G401 (cell line): Measurements from ENCODE around the gene ZBTB8A. TPM values are rescaled to one million over a fixed set of nuclear protein-coding genes. Genes with fewer than 3 reads are reported as not detected.
"Not testable (repeated sequence)": the region's sequence is repeated elsewhere in the genome, so short reads cannot be mapped to it uniquely, and the experiment has no call there.

Experiments
- DNase-seq: peaks from one replicate; pipeline ENCODE4 v3.0.0-alpha.2; 2015; ENCODE audit warnings: low spot score
- in situ Hi-C: cut with HindIII; loops from 2 replicates; pipeline ENCODE4 v1.10.0; 2016; ENCODE audit warnings: low sequenced_read_pairs, mixed read lengths
- total RNA-seq: library from RNA; depleted of rRNA; stranded (reverse); fragments of >200 nt; shearing (Covaris generic); gene quantifications from 2 replicates; pipeline ENCODE4 v1.2.3, GENCODE V29; 2014

The ZBTB8A gene
- total RNA-seq, 1 experiment from 2014 or later = 12.0 TPM

DNA sequence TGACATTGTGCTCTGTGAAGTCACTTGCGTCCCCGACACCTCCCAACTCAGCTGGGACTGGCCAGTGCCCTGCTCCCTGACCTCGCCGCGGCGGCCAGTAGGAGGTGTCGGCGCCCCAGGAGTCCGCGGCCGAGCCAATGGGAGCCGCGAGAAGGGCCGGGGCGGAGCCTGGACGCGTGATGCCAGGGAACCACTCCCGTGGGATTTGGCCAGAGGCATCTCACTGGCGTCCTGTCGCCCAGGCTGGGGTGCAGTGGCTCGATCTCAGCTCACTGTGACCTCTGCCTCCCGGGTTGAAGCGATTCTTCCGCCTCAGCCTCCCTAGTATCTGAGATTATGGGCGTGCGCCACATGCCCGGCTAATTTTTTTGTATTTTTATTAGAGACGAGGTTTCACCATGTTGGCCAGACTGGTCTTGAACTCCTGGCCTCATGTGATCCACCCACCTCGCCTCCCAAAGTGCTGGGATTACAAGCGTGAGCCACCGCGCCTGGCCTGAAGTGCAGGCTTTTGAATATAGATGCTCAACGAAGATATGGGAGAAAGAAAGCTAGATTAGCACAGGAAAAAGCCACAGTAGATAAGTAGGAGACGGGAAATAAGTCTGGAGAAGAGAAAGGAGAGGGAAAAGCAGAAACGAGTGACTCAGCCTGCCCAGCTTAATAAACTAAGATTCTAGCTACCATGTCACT lies 73.1 kb downstream of the ZBTB8A start:
- in situ Hi-C loops = no loop called here

DNA sequence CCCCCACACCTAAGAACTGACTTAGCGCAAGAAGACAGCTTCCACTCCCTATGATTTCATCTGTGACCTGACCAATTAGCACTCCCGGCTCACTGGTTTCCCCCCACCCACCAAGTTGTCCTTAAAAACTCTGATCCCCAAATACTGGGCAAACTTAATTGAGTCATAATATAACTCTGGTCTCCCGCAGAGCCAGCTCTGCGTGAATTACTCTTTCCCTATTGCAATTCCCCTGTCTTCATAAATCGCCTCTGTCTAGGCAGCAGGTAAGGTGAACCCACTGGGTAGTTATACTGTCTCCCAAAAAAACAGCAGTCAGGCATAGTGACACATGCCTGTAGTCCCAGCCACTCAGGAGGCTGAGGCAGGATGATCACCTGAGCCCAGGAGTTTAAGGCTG lies 74.2 kb downstream of the ZBTB8A start:
- DNase-seq = no peak
- in situ Hi-C loops = no loop called here

More for the DNA sequence above, 73.1 kb downstream of the ZBTB8A start:
- peak; percentile 81 for DNase-seq

DNA sequence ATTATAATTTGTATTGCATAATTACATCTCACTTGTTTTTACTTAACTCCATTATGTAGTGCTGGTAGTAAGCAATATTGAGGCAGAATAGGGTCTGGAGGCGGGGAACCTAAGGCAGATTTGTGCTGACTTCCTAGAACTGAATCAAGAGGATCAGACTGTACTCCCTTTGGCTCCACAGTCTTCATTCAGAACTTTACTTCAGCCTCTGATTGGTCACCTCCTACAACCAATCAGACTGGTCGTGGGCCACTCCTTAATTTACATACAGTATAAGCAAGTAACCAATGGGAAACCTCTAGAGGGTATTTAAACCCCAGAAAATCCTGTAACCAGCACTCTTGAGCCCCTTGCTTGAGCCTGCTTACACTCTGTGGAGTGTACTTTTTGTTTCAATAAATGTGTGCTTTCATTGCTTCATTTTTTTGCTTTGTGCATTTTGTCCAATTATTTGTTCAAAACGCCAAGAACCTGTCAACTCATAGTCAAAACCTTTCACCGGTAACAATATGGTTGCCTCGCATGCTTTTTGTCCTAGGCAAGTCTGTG lies 79.5 kb downstream of the ZBTB8A start:
- DNase-seq = peak; percentile 16

DNA sequence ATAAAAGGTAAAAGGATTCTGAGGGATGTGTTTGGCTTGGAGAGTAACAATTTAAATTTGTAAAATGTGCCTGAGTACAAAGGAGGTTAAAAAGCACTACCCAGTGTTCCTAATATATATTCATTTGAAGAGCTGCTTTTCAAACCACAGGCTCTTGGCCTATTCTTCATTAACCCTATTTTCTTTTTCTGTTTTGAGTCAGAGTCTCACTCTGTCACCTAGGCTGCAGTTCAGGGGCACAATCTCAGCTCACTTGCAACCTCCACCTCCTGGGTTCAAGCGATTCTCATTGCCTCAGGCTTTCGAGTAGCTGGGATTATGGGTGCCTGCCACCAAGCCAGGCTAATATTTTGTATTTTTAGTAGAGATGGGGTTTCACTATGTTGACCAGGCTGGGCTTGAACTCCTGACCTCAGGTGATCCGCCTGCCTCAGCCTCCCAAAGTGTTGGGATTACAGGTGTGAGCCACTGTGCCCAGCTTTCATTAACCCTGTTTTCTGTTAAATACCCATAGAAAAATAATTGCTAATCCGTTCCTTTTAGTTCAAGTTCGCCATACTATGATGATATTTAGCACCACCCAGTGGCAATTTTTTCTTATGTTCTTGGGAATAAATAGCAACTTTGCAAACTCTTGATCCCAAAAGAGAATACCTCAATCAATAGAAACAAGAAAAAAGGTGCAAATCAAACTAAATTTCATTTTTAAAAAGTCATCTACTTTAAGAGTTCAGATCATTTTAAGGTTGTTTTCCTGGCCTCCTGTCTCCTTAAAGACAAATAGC lies 80.7 kb downstream of the ZBTB8A start:
- in situ Hi-C loops = no loop called here
- DNase-seq = peak; percentile 19

More for the DNA sequence above, 79.5 kb downstream of the ZBTB8A start:
- in situ Hi-C loops = no loop called here

DNA sequence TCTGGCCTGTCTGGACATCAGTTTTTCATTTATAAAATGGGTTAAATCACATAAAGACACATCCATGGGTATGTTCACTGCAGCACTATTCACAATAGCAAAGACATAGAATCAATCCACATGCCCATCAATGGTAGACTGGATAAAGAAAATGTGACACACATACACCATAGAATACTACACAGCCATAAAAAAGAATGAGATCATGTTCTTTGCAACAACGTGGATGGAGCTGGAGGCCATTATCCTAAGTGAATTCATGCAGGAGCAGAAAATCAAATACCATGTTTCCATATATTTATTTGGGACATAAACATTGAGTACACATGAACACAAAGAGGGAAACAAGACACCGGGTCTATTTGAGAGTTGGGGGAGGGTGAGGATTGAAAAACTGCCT lies 83.0 kb downstream of the ZBTB8A start:
- in situ Hi-C loops = no loop called here
- no peak for DNase-seq

DNA sequence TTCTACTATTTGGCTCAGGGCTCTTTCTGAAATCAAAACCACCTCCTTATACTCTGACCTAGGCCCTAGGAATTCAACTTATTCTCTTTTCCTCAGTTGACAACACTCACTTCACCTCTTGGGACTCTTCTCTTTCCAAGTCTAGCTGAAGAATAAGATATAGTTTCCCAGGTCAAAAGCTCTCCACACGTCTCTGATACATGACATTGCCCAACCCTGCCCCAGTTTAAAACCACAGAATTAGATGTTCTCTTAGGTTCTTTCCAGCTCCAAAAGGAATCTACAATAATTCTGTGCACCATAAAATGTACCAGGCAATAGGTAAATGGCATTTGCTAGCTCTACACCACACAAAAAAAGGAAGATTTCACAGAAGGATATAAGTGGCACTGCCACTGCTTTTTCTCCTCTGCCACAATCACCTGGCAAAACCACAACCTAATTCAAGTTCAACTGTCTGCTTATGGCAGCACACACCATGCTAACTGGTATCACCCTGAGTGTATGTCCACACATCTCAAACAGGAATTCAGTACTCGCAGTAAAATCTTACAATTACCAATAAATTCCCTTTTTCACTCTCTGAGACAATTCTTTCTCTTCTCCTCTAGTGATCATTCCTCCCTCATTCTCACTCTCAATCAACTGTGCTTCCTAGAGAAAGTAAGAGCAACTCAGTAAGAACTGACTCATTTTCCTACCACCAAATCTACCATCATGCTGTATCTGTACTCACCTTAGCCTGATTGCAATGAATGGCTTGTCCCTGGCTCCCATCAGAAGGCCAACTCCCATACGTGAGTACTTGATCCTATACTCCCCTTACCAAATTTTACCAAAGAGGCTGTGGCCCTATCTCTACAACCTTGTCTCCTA lies 83.8 kb downstream of the ZBTB8A start:
- in situ Hi-C loops = no loop called here
- no peak for DNase-seq

DNA sequence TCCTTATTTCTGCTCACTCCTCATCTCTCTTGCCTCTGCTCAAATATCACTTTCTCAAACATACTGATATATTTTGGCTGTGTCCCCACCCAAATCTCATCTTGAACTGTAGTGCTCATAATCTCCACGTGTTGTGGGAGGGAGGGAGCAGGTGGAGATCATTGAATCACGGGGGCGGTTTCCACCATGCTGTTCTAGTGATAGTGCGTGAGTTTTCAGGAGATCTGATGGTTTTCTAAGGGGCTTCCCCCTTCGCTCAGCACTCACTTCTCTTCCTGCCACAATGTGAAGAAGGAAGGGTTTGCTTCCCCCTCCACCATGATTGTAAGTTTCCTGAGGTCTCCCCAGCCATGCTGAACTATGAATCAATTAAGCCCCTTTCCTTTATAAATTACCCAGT lies 84.5 kb downstream of the ZBTB8A start:
- in situ Hi-C loops = no loop called here

DNA sequence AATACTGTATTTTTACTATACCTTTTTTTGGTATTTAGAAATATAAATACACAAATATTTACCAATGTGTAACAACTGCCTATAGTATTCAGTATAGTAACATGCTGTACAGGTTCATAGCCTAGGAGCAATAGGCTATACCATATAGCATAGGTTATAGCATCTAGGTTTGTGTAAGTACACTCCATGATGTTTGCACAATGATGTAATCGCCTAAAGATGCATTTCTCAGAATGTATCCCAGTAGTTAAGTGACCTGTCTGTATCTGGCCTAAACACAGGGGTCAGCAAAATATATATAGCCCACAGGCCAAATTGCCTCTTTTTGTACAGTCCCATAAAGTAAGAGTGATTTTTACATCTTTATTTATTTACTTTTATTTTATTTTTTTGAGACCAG lies 86.9 kb downstream of the ZBTB8A start:
- no peak for DNase-seq
- in situ Hi-C loops = no loop called here

More for the DNA sequence above, 84.5 kb downstream of the ZBTB8A start:
- DNase-seq = no peak

DNA sequence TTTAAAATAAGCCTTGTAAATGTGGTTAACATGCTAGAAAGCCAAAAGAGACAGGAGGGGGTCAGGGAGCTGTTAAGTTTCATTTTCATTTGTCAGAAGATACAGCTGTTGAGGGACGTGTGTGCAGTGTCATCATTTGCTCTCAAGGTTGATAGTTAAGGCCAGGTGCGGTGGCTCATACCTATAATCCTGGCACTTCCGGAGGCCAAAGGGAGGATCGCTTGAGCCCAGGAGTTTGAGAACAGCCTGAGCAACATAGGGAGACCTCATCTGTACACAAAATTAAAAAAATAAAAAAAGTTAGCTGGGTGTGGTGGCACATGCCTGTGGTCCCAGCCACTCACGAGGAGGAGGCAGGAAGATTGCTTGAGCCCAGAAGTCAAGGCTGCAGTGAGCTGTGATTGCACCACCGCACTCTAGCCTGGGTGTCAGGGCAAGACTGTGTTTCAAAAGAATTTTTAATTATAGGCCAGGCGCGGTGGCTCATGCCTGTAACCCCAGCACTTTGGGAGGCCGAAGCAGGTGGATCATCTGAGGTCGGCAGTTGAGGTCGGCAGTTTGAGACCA lies 88.5 kb downstream of the ZBTB8A start:
- in situ Hi-C loops = no loop called here
- no peak for DNase-seq

DNA sequence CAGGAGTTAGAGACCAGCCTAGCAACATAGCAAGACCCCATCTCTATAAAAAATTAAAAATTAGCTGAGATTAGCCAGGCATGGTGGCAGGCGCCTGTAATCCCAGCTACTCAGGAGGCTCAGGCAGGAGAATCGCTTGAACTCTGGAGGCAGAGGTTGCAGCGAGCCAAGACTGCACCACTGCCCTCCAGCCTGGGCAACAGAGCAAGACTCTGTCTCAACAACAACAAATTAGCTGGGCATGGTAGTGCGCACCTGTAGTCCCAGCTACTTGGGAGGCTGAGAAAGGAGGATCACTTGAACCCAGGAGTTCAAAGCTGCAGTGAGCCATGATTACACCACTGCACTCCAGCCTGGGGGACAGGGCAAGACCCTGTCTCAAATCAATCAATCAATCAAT lies 90.9 kb downstream of the ZBTB8A start:
- in situ Hi-C loops, DNase-seq: not testable (repeated sequence)

DNA sequence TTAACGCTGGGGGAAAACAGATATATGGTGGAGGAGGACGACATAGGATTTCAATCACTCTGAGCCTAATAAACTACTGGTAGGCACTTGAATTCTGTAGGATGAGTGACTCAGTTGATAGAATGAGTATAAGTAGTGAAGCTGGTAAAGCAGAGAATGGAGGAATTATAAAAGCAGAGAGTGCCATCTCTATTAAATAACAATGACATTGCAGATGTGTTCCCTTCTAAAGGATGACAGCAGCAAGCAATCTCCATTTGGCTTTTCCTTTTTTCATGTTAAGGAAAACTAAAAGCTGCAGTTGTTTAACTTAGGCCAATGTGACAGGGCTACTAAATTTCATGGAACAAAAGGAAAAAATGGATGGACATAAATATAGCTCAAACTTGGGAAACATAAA lies 93.6 kb downstream of the ZBTB8A start:
- in situ Hi-C loops = no loop called here
- no peak for DNase-seq

DNA sequence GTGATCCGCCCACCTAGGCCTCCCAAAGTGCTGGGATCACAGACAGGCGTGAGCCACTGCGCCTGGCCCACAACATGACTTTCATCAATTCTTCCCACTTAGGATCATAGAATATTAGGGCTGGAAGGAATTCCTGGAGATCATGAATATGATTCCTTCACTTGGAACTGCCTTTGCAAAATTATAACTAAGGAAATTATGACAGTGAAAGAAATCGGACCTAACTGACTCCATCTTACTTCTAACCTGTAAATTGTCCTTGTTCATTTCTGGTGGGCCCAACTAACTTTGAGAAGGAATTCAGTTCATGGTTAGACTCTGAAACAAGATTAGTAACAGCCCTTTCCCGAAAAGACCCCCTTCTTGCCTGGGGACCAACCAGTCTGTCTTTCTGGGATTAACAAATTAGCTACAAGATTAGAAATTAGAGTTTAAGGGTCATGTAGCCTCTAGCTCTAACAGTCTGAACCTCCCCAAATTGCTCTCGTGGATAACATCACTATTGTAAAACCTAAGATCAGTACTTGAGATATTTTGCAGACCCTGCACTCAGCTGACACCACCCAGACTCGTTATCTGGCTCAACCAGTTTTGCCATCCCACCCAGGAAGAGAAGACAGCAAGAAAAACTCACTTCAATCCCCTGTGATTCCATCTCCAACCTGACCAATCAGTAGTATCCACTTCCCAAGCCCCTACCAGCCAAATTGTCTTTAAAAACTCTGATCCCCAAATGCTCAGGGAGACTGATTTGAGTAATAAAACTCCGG lies 96.5 kb downstream of the ZBTB8A start:
- no peak for DNase-seq
- in situ Hi-C loops = no loop called here

DNA sequence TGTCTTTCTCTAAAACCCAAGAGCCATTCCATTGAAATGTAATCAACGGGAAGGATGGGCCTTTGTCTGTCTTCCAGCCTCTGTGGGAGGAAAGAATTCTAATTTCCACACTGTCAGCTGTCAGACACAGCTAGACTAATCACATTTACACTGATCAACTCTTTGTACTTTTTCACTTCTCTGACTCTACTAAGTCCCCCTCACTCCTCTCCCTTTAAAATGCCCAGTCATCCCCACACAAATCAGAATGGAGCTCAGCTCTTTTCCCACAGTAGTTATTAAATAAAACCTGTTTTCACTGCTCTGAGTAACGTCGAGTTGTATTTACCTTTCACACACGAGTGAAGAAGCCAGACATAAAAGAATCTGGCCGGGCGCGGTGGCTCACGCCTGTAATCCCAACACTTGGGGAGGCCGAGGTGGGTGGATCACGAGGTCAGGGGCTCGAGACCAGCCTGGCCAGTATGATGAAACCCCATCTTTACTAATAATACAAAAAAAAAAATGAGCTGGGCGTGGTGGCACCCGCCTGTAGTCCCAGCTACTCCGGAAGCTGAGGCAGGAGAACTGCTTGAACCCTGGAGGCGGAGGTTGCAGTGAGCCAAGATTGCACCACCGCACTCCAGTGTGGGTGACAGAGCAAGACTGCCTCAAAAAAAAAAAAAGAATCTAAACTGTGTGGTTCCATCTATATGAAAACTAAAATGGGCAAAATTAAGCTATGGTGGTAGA lies 97.9 kb downstream of the ZBTB8A start:
- no peak for DNase-seq
- in situ Hi-C loops = no loop called here

DNA sequence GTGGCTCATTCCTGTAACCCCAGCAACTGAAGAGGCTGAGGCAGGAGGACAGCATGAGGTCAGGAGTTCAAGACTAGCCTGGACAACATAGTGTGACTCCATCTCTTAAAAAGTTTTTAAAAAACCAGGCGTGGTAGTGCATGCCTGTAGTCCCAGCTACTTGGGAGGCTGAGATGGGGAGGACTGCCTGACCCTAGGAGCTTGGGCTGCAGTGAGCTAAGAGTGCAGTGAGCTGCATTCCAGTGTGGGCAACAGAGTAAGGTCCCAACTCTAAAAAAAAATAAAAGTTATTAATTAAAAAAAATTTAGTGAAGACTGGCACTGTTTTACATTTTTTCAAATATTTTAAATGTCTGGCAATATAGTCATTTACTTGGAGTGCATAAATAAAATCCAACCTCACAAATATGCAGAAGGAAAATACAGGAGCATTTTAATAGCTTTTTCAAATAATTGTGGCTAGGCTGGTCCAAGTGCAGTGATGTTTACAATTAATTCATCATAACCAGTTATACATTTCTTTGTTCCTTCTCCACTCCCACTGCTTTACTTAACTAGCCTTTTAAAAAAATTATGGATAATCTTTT lies 100.4 kb downstream of the ZBTB8A start:
- DNase-seq = no peak
- in situ Hi-C loops = no loop called here

DNA sequence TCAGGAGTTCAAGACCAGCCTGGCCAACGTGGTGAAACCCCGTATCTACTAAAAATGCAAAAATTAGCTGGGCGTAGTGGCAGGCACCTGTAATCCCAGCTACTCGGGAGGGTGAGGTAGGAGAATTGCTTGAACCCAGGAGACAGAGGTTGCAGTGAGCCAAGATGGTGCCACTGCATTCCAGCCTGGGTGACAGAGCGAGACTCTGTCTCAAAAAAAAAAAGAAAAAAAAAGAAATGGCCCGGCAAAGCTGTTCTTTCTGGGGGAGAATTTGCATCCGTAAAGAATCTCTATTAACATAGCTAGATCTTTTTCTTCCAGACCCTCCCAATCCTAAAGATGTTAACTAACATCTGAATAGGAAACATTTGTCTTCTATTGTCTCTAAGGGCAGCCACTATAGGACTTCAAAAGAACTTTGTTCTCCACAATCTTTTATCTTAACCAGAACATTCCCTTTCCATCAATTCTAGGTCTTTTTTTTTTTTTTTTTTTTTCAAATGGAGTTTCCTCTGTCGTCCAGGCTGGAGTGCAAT lies 103.1 kb downstream of the ZBTB8A start:
- in situ Hi-C loops, DNase-seq: not testable (repeated sequence)

DNA sequence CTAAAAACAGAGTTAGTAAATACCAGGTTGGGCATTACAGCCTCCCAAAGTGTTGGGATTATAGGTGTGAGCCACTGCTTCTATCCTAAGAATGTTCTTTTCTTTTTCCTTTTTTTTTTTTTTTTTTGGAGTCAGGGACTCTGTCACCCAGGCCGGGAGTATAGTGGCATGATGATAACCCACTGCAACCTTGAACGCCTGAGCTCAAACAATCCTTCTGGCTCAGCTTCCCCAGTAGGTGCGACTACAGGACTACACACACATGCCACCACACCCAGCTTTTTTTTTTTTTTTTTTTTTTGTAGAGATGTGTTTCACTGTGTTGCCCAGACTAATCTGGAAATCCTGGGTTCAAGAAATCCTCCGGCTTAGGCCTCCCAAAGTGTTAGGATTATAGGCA lies 105.2 kb downstream of the ZBTB8A start:
- in situ Hi-C loops = no loop called here

More for the DNA sequence above, 105.2 kb downstream of the ZBTB8A start:
- DNase-seq = no peak
